ENCODE data around the gene TAC3. TPM values are rescaled to one million over a fixed set of nuclear protein-coding genes. Genes with fewer than 3 reads are reported as not detected.

TAC3 gene
- total and polyA plus RNA-seq, 2 of the 8 experiments (the other 6 are each of a cell fraction or from before 2014, with no cell fraction given), result 9.7 to 45.3 TPM

DNA sequence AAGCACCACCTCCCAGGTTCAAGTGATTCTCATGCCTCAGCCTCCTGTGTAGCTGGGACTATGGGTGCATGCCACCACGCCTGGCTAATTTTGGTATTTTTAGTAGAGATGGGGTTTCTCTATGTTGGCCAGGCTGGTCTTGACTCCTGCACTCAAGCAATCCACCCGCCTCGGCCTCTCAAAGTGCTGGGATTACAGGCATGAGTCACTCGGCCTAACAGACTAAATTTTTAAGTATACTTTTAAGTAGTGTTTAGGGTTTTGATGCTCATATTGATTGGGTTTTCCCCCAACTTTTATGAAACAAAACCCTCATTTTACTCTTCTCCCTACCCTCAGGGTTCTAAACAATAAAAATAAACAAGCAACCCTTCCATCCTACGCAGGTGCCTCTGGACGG is 28.1 kb upstream of the TAC3 start (continued):
- TF ChIP-seq, protein P1, sequence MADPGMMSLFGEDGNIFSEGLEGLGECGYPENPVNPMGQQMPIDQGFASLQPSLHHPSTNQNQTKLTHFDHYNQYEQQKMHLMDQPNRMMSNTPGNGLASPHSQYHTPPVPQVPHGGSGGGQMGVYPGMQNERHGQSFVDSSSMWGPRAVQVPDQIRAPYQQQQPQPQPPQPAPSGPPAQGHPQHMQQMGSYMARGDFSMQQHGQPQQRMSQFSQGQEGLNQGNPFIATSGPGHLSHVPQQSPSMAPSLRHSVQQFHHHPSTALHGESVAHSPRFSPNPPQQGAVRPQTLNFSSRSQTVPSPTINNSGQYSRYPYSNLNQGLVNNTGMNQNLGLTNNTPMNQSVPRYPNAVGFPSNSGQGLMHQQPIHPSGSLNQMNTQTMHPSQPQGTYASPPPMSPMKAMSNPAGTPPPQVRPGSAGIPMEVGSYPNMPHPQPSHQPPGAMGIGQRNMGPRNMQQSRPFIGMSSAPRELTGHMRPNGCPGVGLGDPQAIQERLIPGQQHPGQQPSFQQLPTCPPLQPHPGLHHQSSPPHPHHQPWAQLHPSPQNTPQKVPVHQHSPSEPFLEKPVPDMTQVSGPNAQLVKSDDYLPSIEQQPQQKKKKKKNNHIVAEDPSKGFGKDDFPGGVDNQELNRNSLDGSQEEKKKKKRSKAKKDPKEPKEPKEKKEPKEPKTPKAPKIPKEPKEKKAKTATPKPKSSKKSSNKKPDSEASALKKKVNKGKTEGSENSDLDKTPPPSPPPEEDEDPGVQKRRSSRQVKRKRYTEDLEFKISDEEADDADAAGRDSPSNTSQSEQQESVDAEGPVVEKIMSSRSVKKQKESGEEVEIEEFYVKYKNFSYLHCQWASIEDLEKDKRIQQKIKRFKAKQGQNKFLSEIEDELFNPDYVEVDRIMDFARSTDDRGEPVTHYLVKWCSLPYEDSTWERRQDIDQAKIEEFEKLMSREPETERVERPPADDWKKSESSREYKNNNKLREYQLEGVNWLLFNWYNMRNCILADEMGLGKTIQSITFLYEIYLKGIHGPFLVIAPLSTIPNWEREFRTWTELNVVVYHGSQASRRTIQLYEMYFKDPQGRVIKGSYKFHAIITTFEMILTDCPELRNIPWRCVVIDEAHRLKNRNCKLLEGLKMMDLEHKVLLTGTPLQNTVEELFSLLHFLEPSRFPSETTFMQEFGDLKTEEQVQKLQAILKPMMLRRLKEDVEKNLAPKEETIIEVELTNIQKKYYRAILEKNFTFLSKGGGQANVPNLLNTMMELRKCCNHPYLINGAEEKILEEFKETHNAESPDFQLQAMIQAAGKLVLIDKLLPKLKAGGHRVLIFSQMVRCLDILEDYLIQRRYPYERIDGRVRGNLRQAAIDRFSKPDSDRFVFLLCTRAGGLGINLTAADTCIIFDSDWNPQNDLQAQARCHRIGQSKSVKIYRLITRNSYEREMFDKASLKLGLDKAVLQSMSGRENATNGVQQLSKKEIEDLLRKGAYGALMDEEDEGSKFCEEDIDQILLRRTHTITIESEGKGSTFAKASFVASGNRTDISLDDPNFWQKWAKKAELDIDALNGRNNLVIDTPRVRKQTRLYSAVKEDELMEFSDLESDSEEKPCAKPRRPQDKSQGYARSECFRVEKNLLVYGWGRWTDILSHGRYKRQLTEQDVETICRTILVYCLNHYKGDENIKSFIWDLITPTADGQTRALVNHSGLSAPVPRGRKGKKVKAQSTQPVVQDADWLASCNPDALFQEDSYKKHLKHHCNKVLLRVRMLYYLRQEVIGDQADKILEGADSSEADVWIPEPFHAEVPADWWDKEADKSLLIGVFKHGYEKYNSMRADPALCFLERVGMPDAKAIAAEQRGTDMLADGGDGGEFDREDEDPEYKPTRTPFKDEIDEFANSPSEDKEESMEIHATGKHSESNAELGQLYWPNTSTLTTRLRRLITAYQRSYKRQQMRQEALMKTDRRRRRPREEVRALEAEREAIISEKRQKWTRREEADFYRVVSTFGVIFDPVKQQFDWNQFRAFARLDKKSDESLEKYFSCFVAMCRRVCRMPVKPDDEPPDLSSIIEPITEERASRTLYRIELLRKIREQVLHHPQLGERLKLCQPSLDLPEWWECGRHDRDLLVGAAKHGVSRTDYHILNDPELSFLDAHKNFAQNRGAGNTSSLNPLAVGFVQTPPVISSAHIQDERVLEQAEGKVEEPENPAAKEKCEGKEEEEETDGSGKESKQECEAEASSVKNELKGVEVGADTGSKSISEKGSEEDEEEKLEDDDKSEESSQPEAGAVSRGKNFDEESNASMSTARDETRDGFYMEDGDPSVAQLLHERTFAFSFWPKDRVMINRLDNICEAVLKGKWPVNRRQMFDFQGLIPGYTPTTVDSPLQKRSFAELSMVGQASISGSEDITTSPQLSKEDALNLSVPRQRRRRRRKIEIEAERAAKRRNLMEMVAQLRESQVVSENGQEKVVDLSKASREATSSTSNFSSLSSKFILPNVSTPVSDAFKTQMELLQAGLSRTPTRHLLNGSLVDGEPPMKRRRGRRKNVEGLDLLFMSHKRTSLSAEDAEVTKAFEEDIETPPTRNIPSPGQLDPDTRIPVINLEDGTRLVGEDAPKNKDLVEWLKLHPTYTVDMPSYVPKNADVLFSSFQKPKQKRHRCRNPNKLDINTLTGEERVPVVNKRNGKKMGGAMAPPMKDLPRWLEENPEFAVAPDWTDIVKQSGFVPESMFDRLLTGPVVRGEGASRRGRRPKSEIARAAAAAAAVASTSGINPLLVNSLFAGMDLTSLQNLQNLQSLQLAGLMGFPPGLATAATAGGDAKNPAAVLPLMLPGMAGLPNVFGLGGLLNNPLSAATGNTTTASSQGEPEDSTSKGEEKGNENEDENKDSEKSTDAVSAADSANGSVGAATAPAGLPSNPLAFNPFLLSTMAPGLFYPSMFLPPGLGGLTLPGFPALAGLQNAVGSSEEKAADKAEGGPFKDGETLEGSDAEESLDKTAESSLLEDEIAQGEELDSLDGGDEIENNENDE (IDR thresholded peaks at IDR 0.05; ENCODE audit: insufficient replicate concordance, low read length), result no peak
- TF ChIP-seq POU5F1 (IDR thresholded peaks at IDR 0.05; ENCODE audit: low read depth, low read length), result no peak
- TF ChIP-seq SIN3A (conservative IDR thresholded peaks at IDR 0.05 in 1 of 2, IDR thresholded peaks at IDR 0.05 in 1 of 2; ENCODE audit: low read depth in 1 of 2, low read length in 2 of 2), result no peak
- TF ChIP-seq FOSL1 (IDR thresholded peaks at IDR 0.05; ENCODE audit: insufficient read depth, low read depth, low read length), result no peak
- TF ChIP-seq CHD1 (IDR thresholded peaks at IDR 0.05; ENCODE audit: low read depth, low read length), result no peak
- TF ChIP-seq KDM5A (IDR thresholded peaks at IDR 0.05; ENCODE audit: low read length), result no peak
- TF ChIP-seq EZH2 (IDR thresholded peaks at IDR 0.05; ENCODE audit: low read depth, low read length, severe bottlenecking), result no peak
- no peak for TF ChIP-seq MAFK (IDR thresholded peaks at IDR 0.05; ENCODE audit: low read depth, low read length)
- TF ChIP-seq KDM4A (IDR thresholded peaks at IDR 0.05; ENCODE audit: low read depth, low read length, severe bottlenecking), result no peak
- no peak for TF ChIP-seq SAP30 (IDR thresholded peaks at IDR 0.05; ENCODE audit: insufficient read depth, insufficient replicate concordance, low read length)
- no peak for TF ChIP-seq YY1 (IDR thresholded peaks at IDR 0.05; ENCODE audit: low read depth, low read length)
- TF ChIP-seq BACH1 (IDR thresholded peaks at IDR 0.05; ENCODE audit: low read length), result no peak

All from H1 (cell line).